NCI-H2029 (cell line): ENCODE data around the gene AFF3.
"Not testable (repeated sequence)": the region's sequence is repeated elsewhere in the genome, so short reads cannot be mapped to it uniquely, and the experiment has no call there.

Experiments used
- DNase-seq: peaks from one replicate; lab custom pipeline; 2025; lab: John Stamatoyannopoulos, UW

Gene AFF3

DNA sequence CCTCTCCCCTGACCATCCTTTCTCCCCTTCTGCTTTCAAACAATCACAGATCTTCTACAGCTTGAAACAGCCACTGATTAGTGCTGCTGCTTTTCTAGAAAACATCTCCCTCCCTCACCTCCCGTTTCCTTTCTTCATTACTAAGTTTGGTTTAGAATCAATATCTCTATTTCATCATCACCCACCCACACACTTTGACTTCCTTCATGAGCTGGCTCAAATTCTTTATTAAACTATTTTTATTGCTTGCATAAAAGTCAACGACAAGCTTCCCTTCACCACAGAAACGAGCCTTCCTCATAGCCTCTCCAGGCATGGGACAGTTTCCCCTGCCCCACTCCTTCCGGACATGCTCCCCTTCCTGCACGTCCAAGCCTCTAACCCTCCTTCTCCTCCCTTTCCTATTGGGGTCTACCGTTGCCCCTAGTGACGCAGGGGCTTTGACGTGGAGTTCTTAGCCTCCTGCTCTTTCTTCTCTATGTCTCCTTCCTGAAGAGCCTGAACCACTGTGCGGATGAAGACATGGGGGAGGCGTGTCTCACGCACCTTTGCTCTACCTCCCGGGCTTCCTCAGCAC, 172.0 kb downstream of the AFF3 start:
- no peak for DNase-seq

GRCh38 chr2:99961196-99961913, 181.0 kb downstream of the AFF3 start:
- DNase-seq: no peak

DNA sequence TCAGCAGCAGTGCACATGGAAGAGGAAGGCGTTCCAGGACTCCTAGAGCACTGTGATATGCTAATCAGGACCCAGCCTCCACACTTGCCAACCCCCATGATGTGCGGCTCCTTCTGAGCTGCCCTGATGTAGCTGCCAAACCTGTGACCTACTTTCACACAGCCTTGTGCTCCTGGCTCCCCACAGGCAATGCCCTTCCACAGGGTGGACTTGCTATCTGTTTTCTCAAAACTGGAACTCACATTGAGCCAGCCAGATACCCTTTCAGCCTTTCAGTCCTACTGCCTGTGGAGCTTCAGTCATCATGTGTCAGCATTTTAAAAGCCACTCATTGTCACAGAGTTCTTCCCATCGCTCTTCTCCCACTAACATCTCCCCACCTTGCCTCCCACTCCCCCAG, 181.6 kb downstream of the AFF3 start:
- no peak for DNase-seq

GRCh38 chr2:99960291-99960690, 182.1 kb downstream of the AFF3 start:
- DNase-seq: no peak

DNA sequence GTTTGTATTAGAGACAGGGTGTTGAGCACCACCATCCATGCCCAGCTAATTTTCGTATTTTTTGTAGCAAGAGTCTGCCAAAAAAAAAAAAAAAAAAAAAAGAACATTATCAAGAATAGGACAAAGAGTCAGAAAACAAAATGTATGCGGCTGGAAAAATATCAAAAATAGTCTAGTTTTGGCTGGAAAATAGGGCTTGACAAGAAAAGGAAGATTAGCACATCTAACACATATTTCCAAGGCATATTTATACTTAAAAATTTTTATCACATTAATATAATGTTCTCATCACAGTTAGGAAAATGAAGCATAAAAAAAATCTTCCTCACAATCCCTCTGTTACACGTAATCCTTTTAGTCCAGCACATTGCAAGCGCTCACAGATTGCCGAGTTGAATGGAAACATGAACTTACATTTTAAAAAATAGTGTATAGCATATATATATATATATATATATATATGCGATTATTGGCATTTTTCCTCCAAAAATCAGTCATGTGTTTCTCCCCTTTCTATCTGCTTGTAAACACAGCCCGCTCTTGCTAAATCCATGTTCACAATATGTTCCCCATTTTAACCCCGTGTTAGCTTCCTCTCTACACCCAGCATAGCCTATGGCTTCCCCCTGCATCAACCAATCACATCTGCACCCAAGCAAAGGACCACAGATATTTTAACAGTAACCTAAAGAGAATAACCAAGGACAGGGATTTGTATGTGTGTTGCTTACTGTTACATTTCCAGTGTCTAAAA, 183.0 kb downstream of the AFF3 start:
- DNase-seq: no peak

GRCh38 chr2:99957332-99958133, 184.9 kb downstream of the AFF3 start:
- DNase-seq: no peak

DNA sequence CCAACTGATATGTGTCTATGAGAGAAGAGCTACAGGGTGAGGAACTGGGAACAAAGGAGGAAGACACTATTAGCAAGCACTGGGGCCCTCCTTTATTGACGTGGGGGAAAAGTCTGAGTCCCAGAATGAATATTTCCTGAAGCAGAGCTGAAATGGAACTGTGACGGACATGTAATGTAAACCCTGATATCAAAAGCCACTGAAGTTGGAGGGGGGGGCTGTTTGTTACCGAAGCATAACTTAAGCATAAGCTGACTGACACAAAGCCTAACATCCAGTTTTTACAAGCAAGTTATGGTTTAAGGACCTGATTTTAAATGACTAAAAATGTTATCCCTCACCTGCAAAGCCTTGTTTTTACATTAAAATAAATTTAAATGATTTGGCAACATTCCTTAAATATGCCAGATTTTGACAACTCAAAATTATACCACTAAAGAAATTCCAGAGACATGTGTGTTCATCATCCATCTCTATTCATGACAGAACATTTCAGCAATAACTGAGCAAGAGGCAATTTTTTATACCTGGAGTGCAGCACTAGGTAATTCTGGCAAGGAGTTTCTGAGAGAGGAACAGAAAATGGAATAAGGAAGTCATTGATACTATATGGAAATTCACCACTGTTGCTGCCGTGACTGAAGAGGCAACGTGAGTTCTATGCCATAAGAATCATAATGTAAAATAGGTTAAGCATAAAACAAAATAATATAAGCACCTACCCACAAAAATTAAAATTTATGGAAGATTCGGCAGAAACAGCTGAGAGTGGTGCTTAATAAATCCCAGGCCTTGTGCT, 186.0 kb downstream of the AFF3 start:
- DNase-seq: no peak

GRCh38 chr2:99953750-99954149, 188.6 kb downstream of the AFF3 start:
- no peak for DNase-seq

DNA sequence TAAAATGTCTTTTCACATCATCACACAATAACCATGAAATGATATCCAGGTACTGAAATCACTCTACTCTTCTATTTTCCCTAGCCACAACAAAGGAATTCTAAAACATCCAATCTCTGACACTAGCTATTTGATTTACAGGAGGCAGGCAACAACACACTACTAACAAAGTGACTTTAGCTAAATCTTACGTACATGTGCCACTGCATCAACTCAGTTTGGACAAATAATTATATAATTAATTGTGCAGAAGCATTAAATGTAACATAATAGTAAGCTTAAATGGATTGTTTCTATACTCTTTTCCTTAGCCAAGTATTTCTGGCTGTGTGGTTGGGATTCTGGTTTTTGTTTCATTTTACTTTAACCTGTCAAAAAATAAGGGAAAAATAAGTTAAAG, 192.4 kb downstream of the AFF3 start:
- DNase-seq: no peak

DNA sequence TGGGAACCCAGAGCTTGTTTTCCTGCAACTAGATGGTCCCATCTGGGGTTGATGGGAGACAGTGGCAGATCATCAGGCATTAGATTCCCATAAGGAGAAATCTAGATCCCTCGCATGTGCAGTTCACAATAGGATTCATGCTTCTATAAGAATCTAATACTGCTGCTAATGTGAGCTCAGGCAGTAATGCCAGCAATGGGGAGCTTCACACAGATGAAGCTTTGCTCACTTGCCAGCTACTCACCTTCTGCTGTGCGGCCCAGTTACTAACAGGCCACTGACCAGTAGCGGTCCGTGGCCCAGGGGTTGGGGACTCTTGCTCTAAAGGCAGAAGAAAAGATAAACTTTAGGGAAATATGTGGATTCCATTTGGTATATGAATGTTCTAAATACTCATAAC, 192.9 kb downstream of the AFF3 start:
- DNase-seq: no peak

DNA sequence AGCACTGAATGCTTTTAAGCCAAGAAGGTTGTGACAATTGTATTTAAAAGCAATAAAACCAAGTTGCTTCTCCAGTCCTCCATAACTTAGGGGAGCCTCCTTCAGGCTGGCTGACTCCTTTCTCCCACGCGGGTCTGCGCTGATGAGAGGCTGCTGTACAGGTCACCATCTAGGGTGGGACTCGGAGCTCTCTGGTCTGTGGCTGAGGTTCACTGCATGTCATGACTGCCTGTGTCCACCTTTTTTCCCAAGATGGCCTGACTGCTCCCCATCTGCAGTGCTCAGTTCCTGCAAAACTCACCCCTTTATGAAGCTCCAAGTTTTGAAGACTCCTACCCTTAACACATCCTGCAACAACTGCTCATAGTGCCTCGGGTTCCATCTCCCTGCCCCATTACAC, 194.4 kb downstream of the AFF3 start:
- no peak for DNase-seq

GRCh38 chr2:99947366-99947765, 195.0 kb downstream of the AFF3 start:
- not testable (repeated sequence) for DNase-seq

DNA sequence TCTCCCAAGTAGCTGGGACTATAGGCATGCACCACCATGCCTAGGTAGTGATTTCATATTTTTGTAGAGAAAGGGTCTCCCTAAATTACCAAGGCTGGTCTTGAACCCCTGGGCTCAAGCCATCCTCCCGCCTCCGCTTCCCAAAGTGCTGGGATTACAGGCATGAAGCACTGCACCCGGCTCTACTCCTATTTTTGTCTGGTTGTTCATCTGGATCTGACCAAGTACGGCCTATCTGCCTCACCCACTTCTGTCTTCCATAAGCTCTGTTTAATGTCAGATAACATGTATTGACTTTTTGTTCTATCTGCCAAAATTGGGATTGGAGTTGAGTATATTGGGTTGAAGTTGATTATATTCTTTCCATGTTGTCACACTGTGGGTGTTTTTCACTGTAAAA, 198.4 kb downstream of the AFF3 start:
- no peak for DNase-seq

DNA sequence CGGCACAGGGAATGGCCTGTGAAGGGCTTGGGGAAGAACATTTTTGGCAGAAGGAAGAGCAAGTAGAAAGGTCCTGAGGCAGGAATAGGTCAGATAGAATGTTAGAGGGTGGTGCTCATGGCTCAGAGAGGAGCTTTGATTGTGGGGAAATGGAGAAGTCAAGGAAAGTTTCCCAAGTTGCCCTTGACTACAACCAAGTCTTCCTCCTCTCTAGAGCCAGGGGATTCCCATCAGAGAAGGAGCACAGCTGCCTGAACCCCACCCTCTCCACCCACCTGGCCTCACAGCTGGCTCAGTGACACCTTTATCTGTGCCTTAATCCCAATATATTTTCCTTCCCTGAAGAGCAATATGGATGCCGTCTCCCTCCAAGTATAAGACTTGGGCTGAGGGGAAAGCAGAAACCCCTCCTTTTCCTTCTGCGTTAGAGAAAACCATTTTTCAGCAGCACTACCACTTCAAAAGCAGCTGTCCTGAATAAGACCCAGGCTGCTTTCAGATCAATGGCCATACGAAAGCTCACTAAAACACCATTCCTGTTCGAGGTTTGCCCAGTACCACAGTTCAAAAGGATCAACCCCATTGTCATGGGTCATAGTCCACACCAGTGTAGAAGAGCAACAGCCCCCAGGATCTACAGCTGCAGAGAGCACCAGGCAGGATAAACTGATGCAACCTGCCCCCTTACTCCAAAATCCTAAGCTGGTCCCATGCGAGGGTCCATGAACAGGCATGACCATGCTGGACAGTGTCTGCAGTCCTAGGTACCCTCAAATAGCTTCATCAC, 199.6 kb downstream of the AFF3 start:
- no peak for DNase-seq

DNA sequence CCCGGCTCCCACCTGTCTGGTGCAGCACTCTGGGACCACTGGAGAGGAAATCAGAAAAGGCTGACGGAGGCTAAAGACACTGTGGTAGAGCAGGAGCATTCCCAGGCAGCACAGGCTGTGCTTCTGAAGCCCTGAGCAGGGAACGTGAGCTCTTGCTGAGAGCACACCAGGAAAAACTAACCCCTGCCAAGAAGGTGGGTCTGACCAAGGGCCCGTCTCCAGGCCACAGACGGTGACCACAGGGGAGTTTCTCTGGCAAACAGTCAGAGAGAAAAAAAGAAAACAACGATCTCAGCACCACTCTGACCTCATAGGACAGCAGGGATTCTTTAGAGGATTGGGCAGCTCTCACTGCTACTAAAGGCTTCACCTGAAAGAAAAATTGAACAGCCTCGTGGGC, 201.4 kb downstream of the AFF3 start:
- no peak for DNase-seq

- DNase-seq: no peak
Measured at GRCh38 chr2:99939135-99939534, 203.3 kb downstream of the AFF3 start.

DNA sequence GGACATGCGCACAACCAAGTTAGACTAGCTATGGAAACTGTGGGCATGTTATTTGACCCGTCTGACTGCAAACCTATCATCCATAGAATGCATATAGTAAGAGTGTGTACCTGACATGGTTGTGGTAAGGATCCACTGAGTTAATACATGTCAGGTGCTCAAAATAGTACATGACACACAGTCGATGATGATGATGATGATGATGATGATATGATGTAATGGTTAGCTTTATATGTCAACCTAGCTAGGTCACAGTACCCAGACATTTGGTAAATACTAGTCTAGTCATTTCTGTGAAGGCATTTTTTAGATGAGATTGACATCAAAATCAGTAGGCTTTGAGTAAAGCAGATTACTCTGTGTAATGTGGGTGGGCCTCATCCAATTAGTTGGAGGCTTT, 204.1 kb downstream of the AFF3 start:
- no peak for DNase-seq

DNA sequence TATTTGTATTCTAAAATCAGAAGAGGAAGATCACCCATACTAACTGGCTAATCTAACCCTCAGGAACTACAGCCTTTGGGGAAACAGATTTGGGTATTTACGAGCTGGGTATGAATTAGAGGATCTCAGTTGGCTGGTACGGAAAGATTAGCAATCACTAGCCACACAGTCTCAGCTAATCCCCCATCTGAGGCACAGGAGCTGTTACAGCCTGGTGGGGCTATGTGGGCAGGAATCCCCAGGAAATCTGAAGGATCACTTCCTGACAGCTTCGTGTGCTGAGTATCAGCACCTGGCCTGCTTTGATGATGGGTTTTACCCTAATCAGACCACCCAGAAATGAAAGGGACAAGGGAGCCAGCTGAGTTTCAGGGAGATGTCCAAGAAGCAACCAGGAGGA, 206.3 kb downstream of the AFF3 start:
- no peak for DNase-seq

DNA sequence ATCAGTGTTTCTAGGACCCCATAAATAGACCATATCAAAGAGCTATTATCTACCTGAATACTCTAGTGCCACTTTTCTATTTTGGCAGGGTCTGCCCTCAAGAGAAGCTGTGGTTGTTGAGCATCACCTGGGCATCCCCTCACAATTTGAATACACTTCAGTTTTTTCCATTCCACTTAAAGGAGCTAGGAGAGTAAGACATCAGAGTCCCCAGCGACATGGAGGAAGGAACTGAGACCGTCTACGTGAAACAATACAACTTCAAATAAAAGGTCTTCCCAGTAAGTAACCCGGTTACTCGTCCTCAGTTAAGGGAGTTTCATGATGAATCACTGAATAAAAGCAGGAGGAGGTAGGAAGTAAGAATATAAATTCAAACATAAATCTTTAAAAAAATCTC, 206.7 kb downstream of the AFF3 start:
- DNase-seq: no peak

DNA sequence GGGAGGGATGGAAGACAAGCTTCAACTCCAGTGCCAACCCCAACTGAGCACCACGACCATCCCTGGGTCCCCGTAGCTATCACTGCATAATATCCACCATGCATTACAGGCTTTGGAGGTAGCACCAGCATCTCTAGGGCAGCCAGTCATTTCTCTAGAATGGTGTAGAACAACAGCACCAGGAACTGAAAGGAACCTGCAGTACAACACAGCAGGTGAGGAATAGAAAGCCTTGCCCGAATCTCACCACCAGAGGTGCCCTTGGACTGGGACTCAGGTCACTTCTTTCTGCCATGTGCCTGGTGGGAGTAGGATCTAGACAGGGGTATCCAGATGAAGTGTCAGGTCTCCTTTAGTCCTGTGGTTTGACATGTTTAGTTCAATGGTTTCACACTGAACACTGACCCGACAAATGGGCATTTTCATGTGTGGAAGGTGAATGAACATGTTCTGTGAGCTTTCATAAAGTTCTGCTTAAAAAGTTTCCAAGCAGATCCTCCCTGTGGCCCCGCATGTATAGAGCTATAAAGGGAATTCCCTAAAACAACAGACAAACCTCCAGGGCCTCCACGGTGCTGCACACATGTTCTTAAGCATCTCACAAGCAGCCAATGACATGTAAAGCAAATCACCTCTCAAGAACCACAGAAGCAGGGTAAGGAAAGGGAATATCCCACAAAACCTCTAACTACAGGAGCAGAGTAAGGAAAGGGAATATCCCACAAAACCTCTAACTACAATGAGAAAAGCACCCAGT, 208.3 kb downstream of the AFF3 start:
- DNase-seq: no peak
